Fibroblast of lung (primary cell): Measurements from ENCODE around the gene IL21R. TPM values are rescaled to one million over a fixed set of nuclear protein-coding genes. Genes with fewer than 3 reads are reported as not detected.

Experiments used
- DNase-seq, 2 donors: peaks; one replicate each; pipeline versions ENCODE4 v3.0.0 to v3.0.0-alpha.2; 2010; ENCODE audit warnings: low read depth in 2 of 2
- H2AFZ ChIP-seq: 2 replicates; pipeline ENCODE4 v1.5.1; 2012; ENCODE audit warnings: low read length, control low read depth, inconsistent platforms
- H3K27ac ChIP-seq: 2 replicates; pipeline ENCODE4 v1.5.1; 2011; ENCODE audit warnings: low read length, control low read depth; ENCODE audit not compliant: insufficient read depth
- H3K27me3 ChIP-seq: 2 replicates; pipeline ENCODE4 v1.5.1; 2011; ENCODE audit warnings: mild to moderate bottlenecking, low read length; ENCODE audit not compliant: control insufficient read depth, insufficient read depth
- H3K36me3 ChIP-seq: 2 replicates; pipeline ENCODE4 v1.5.1; 2011; ENCODE audit warnings: low read length; ENCODE audit not compliant: control insufficient read depth, insufficient read depth
- H3K4me1 ChIP-seq: 2 replicates; pipeline ENCODE4 v1.5.1; 2011; ENCODE audit warnings: low read length; ENCODE audit not compliant: control insufficient read depth, insufficient read depth; ENCODE audit errors: extremely low read depth
- H3K4me2 ChIP-seq: 2 replicates; pipeline ENCODE4 v1.5.1; 2011; ENCODE audit warnings: low read length, control low read depth; ENCODE audit not compliant: insufficient read depth; ENCODE audit errors: extremely low read depth
- H3K4me3 ChIP-seq, 4 experiments: fragments of 200-600 bp in 1 of 4; sonication (generic) in 1 of 4; replicated peaks in 1 of 4; 2 replicates each; pipeline ENCODE4 v1.5.1; 2011 to 2016; ENCODE audit warnings: low read length in 4 of 4, low read depth in 3 of 4, mild to moderate bottlenecking in 3 of 4, control low read depth in 2 of 4, inconsistent platforms in 1 of 4, mixed read lengths in 1 of 4; ENCODE audit not compliant: insufficient read depth in 1 of 4; ENCODE audit errors: control extremely low read depth in 1 of 4
- H3K79me2 ChIP-seq: 2 replicates; pipeline ENCODE4 v1.5.1; 2012; ENCODE audit warnings: mild to moderate bottlenecking, low read length, inconsistent platforms; ENCODE audit not compliant: control insufficient read depth, insufficient read depth
- H3K9ac ChIP-seq: 2 replicates; pipeline ENCODE4 v1.5.1; 2011; ENCODE audit warnings: mild to moderate bottlenecking, low read length, control low read depth; ENCODE audit not compliant: insufficient read depth
- H3K9me3 ChIP-seq: 2 replicates; pipeline ENCODE4 v1.5.1; 2012; ENCODE audit warnings: low read depth, low read length; ENCODE audit not compliant: control insufficient read depth, insufficient read depth
- H4K20me1 ChIP-seq: 2 replicates; pipeline ENCODE4 v1.5.1; 2011; ENCODE audit warnings: low read length; ENCODE audit not compliant: control insufficient read depth, insufficient read depth; ENCODE audit errors: extremely low read depth
- EZH2 ChIP-seq: IDR thresholded peaks from 2 replicates; pipeline ENCODE4 v1.5.1; 2012; ENCODE audit warnings: low read length, control low read depth, mild to moderate bottlenecking; ENCODE audit errors: missing control alignments
- polyA plus RNA-seq, 2 donors: library from polyadenylated mRNA; depleted of rRNA in 1 of 2; stranded (reverse) in 1 of 2; unstranded in 1 of 2; fragments of >200 nt; gene quantifications; 2 replicates each; pipeline ENCODE4 v1.2.1, GENCODE V29; 2011 to 2012; ENCODE audit warnings: missing spikeins in 1 of 2
- total RNA-seq: library from RNA; depleted of rRNA; stranded (reverse); fragments of >200 nt; gene quantifications from 2 replicates; pipeline ENCODE4 v1.2.1, GENCODE V29; 2014
- TF ChIP-seq, protein P1 (sequence below), 2 donors: IDR thresholded peaks in 1 of 2; conservative IDR thresholded peaks in 1 of 2; 1 replicate in 1 of 2; 2 replicates in 1 of 2; pipeline ENCODE4 v1.5.1; 2011 to 2012; ENCODE audit warnings: low read length in 2 of 2, control low read depth in 1 of 2, inconsistent platforms in 1 of 2, low read depth in 1 of 2, mild to moderate bottlenecking in 1 of 2

IL21R gene
- total and polyA plus RNA-seq, 2 donors (not counting 1 experiment from before 2014, with no cell fraction given) = 0.95 to 7.4 TPM

DNA sequence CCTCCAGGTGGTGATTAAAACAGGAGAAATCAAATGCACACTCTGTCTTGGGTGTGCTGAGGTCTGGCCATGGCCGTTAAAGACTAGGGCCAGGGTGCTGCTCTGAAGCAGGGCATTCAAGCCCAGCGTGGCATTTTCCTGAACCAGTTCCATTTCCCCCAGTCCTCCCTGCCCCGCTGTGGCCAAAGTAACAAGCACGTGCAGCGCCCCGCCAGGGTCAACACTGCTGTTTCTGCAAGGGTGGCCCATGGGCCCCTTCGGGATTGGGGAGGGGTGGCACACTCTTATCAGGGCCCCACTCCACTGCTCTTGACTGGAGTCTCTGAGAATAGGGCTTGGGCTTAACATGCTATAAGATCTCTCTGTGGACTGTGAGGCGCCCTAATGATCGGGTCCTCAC lies 72.9 kb downstream of the IL21R start:
- Histone ChIP-seq H3K4me1 (peaks cover 24% of the 10 kb centered on the region), H3K4me3 (no peak overlapping the region), H3K9ac (no peak overlapping the region), H3K36me3 (peaks cover 20% of the 10 kb centered on the region), H4K20me1 (no peaks in the 10 kb centered on the region), H3K27ac (no peak overlapping the region), H3K9me3 (no peaks in the 10 kb centered on the region), H3K27me3 (no peaks in the 10 kb centered on the region), H2AFZ (no peak overlapping the region), H3K79me2 (no peaks in the 10 kb centered on the region), H3K4me2 (no peak overlapping the region)
- no peak for DNase-seq
- TF ChIP-seq, protein P1, sequence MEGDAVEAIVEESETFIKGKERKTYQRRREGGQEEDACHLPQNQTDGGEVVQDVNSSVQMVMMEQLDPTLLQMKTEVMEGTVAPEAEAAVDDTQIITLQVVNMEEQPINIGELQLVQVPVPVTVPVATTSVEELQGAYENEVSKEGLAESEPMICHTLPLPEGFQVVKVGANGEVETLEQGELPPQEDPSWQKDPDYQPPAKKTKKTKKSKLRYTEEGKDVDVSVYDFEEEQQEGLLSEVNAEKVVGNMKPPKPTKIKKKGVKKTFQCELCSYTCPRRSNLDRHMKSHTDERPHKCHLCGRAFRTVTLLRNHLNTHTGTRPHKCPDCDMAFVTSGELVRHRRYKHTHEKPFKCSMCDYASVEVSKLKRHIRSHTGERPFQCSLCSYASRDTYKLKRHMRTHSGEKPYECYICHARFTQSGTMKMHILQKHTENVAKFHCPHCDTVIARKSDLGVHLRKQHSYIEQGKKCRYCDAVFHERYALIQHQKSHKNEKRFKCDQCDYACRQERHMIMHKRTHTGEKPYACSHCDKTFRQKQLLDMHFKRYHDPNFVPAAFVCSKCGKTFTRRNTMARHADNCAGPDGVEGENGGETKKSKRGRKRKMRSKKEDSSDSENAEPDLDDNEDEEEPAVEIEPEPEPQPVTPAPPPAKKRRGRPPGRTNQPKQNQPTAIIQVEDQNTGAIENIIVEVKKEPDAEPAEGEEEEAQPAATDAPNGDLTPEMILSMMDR (conservative IDR thresholded peaks at IDR 0.05 in 1 of 2, IDR thresholded peaks at IDR 0.05 in 1 of 2; ENCODE audit: low read depth in 1 of 2, low read length in 2 of 2) = no peak
- no peak for TF ChIP-seq EZH2

- Histone ChIP-seq H3K27me3 (no peaks in the 10 kb centered on the region), H4K20me1 (no peaks in the 10 kb centered on the region), H3K27ac (peak overlapping the region; percentile 68), H3K79me2 (no peaks in the 10 kb centered on the region), H2AFZ (no peak overlapping the region), H3K9me3 (no peaks in the 10 kb centered on the region), H3K4me1 (peaks cover 21% of the 10 kb centered on the region), H3K9ac (no peak overlapping the region), H3K4me2 (peak overlapping the region; percentile 65), H3K36me3 (peaks cover 18% of the 10 kb centered on the region), H3K4me3 (no peak overlapping the region)
- peak; percentile 75 to 95 for DNase-seq
- TF ChIP-seq, protein P1 (conservative IDR thresholded peaks at IDR 0.05 in 1 of 2, IDR thresholded peaks at IDR 0.05 in 1 of 2; ENCODE audit: low read depth in 1 of 2, low read length in 2 of 2) = no peak
- TF ChIP-seq EZH2 = no peak
Measured at GRCh38 chr16:27475561-27475960, 73.6 kb downstream of the IL21R start.

- H2AFZ ChIP-seq = no peak overlapping the region
- TF ChIP-seq, protein P1 (conservative IDR thresholded peaks at IDR 0.05 in 1 of 2, IDR thresholded peaks at IDR 0.05 in 1 of 2; ENCODE audit: low read depth in 1 of 2, low read length in 2 of 2) = peak in 1 of 2 donors; percentile 10
- TF ChIP-seq EZH2 = no peak
- H3K4me1 ChIP-seq = peaks cover 15% of the 10 kb centered on the region
- no peak overlapping the region for H3K4me2 ChIP-seq
- H3K36me3 ChIP-seq = peaks cover 14% of the 10 kb centered on the region
- no peak overlapping the region for H3K4me3 ChIP-seq
- no peaks in the 10 kb centered on the region for H3K9me3 ChIP-seq
- no peaks in the 10 kb centered on the region for H3K79me2 ChIP-seq
- no peaks in the 10 kb centered on the region for H4K20me1 ChIP-seq
- no peak overlapping the region for H3K9ac ChIP-seq
- DNase-seq = no peak
- no peaks in the 10 kb centered on the region for H3K27me3 ChIP-seq
- peak overlapping the region; percentile 68 for H3K27ac ChIP-seq
Measured at GRCh38 chr16:27476240-27476639, 74.3 kb downstream of the IL21R start.
